LNCaP clone FGC (cell line): ENCODE results near the gene PTGR1.

Experiments
- DNase-seq: peaks from one replicate; pipeline ENCODE4 v3.0.0-alpha.2; 2011; ENCODE audit warnings: low read depth
- H3K4me3 ChIP-seq: 2 replicates; pipeline ENCODE4 v1.5.1; 2011; ENCODE audit warnings: mild to moderate bottlenecking, low read depth, low read length, control low read depth
- TF ChIP-seq, protein P1 (sequence below): IDR thresholded peaks from 2 replicates; pipeline ENCODE4 v1.5.1; 2012; ENCODE audit warnings: mild to moderate bottlenecking; ENCODE audit not compliant: control insufficient read depth, insufficient read depth; ENCODE audit errors: extremely low read depth

Gene PTGR1

DNA sequence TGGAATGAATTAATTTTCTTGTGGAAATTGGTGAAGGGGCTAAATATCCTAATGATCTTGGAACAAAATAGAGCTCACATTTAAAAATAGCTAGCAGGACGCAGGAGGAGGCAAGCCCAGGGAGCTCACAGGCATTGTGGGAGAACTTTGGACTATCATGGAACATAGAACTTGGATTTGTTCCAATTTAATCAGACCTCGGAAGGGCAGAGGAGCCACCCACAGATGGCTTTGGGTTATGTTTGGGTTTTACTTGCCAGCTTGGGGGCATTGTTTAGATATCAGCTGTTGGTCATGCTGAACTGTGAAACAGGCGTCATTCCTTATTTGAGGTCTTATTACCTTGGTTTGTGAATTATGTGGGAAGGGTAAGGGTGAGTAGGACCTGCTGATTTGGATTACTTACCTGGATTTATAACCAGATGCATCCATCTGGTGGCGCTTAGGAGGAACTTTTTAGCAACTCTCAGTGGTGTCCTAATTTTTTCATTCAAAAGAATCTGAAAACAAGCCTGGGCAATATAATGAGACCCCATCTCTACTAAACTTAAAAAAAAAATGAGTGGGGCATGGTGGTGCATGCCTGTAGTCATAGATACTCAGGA, 14.1 kb upstream of the PTGR1 start:
- DNase-seq = no peak
- no peak overlapping the region for H3K4me3 ChIP-seq
- TF ChIP-seq, protein P1, sequence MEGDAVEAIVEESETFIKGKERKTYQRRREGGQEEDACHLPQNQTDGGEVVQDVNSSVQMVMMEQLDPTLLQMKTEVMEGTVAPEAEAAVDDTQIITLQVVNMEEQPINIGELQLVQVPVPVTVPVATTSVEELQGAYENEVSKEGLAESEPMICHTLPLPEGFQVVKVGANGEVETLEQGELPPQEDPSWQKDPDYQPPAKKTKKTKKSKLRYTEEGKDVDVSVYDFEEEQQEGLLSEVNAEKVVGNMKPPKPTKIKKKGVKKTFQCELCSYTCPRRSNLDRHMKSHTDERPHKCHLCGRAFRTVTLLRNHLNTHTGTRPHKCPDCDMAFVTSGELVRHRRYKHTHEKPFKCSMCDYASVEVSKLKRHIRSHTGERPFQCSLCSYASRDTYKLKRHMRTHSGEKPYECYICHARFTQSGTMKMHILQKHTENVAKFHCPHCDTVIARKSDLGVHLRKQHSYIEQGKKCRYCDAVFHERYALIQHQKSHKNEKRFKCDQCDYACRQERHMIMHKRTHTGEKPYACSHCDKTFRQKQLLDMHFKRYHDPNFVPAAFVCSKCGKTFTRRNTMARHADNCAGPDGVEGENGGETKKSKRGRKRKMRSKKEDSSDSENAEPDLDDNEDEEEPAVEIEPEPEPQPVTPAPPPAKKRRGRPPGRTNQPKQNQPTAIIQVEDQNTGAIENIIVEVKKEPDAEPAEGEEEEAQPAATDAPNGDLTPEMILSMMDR = no peak

DNA sequence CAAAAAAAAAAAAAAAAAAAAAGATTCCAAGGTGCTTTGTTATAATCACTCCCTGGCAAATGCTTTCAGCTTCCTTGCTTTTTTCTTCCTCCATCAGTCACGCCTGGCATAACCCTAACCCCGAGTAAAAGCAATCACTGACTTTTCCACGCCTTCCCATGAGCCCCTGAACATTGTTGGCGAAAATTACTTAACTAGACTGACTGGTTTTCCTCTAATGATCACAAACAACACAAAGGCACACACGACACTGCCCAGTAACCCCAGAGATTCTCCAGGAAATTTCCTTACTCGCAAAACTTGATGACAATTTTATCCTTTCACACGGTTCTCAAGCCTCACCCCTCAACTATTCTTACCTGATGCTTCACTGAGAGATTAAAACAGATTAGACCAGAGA, 11.4 kb upstream of the PTGR1 start:
- TF ChIP-seq, protein P1 = no peak
- no peak overlapping the region for H3K4me3 ChIP-seq
- DNase-seq = no peak

DNA sequence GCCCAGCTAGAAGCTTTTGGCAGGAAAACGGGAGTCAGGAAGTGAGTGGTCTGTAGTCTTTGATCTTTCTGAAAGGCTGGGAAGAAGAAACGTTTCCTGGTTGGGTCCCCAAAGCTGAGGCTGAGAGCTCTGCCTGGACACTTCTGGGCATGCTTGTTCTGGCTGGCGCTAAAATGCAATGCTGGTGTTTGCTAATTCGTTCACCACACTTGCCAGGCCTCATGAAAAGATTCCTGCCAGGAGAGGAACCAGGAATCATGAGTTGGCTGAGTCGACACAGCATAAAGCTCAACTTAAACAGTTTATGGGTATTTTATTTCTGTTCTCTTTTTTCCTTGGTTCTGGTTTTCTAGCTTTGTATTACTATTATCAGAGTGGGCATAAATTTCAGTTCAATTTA, 10.7 kb upstream of the PTGR1 start:
- TF ChIP-seq, protein P1 = no peak
- no peak for DNase-seq
- H3K4me3 ChIP-seq = no peak overlapping the region

DNA sequence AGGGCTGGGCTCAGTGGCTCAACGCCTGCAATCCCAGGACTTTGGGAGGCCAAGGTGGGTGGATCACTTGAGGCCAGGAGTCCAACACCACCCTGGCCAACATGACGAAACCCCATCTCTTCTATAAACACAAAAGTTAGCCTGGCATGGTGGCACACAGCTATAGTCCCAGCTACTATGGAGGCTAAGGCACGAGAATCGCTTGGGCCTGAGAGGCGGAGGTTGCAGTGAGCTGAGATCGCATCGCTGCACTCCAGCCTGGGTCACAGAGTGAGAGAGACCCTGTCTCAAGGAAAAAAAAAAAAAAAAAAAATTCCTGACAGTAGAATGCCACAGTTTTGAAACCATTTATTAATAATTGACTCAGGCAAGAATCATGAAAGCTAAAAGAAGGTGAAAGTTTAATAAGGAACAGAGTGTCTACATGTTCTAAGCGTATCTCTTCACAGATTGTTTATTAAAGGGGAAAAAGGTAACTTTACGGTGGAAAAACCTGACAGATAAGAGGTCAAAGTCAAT, 5.7 kb upstream of the PTGR1 start:
- H3K4me3 ChIP-seq = no peak overlapping the region
- DNase-seq = no peak
- TF ChIP-seq, protein P1 = no peak

DNA sequence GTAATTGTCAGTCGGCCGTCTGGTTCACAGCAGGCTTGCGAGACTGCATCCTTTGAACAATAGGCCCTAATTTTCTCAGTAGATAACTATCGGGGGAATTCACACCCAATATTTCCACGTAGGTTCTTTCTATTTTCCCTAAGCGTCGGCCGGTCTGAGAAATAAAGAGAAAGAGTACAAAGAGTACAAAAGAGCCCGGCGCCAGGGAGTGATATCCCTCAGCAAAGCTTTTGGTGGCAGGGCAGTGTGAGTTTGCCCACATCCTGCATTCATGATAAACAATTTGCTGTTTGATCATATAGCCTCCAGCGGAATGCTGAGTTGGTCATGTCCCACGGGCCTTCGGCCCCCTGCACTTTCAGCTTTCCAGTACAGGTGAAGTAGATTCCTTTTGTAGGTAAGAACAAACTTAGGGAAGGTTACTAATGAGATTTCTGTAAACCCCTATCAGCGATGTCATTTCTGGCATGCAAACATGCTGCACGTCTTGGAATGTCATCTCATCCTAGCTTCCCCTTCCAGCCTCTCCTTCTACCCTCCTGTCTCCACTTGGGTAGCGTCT, 4.7 kb upstream of the PTGR1 start:
- no peak for DNase-seq
- TF ChIP-seq, protein P1 = no peak
- H3K4me3 ChIP-seq = no peak overlapping the region

DNA sequence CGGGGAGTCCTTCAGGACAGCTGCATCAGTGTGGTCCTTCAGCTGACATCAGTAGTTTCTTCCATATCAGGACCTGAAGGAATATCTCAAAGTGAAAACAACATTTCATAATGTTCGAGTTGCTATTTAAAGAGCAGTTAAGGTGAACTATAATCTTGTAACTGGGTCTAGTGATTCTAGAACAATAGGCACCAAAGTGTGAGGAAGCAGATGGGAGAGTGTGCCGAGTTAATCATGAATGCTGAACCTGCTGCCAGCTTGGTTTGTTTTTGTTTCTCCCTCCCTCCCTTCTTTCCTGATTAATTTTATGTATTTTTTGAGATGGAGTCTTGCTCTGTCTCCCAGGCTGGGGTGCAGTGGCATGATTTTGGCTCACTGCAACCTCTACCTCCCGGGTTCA, 3.6 kb upstream of the PTGR1 start:
- TF ChIP-seq, protein P1 = no peak
- no peak overlapping the region for H3K4me3 ChIP-seq
- DNase-seq = no peak
